OCI-LY1 (cell line): Measurements from ENCODE around the gene LAMTOR4.

Experiments
- H2AFZ ChIP-seq: fragments of 200-600 bp; sonication (generic), shearing (Covaris generic); 2 replicates; pipeline ENCODE4 v1.6.0; 2014; ENCODE audit warnings: antibody characterized with exemption, mild to moderate bottlenecking, low read length
- H3F3A ChIP-seq: fragments of 200-600 bp; sonication (generic), shearing (Covaris generic); 2 replicates; pipeline ENCODE4 v1.6.0; 2014; ENCODE audit warnings: mild to moderate bottlenecking, antibody characterized with exemption, low read length, moderate library complexity; ENCODE audit not compliant: insufficient read depth
- H3K27ac ChIP-seq: fragments of 200-600 bp; sonication (generic); 2 replicates; pipeline ENCODE4 v1.5.1; 2014; ENCODE audit warnings: low read length, mixed run types, mild to moderate bottlenecking, low read depth; ENCODE audit not compliant: poor library complexity, severe bottlenecking
- H3K27me3 ChIP-seq: fragments of 200-600 bp; sonication (generic); 2 replicates; pipeline ENCODE4 v1.6.0; 2014; ENCODE audit warnings: antibody characterized with exemption, mild to moderate bottlenecking, low read length, moderate library complexity; ENCODE audit not compliant: insufficient read depth
- H3K36me3 ChIP-seq: fragments of 200-600 bp; sonication (generic); 2 replicates; pipeline ENCODE4 v1.6.1; 2014; ENCODE audit warnings: mild to moderate bottlenecking, antibody characterized with exemption, low read length, moderate library complexity, mixed read lengths; ENCODE audit not compliant: insufficient read depth
- H3K4me1 ChIP-seq: fragments of 200-600 bp; sonication (generic); 2 replicates; pipeline ENCODE4 v1.5.1; 2014; ENCODE audit warnings: mild to moderate bottlenecking, low read length, moderate library complexity; ENCODE audit not compliant: insufficient read depth, severe bottlenecking
- H3K4me2 ChIP-seq: fragments of 200-600 bp; sonication (generic), shearing (Covaris generic); 2 replicates; pipeline ENCODE4 v1.6.1; 2014; ENCODE audit warnings: low read length
- H3K4me3 ChIP-seq: fragments of 200-600 bp; sonication (generic); 2 replicates; pipeline ENCODE4 v1.5.1; 2014; ENCODE audit warnings: low read length, low read depth, mild to moderate bottlenecking, mixed read lengths; ENCODE audit not compliant: poor library complexity, severe bottlenecking
- H3K79me2 ChIP-seq: fragments of 200-600 bp; shearing (Covaris generic); 2 replicates; pipeline ENCODE4 v1.6.1; 2016; ENCODE audit warnings: mixed run types, low read length, mixed read lengths; ENCODE audit not compliant: insufficient read depth
- H3K9ac ChIP-seq: fragments of 200-600 bp; sonication (generic), shearing (Covaris generic); 2 replicates; pipeline ENCODE4 v1.6.1; 2014; ENCODE audit warnings: mild to moderate bottlenecking, low read length, mixed read lengths
- H3K9me2 ChIP-seq: fragments of 200-600 bp; sonication (generic), shearing (Covaris generic); 2 replicates; pipeline ENCODE4 v1.6.1; 2014; ENCODE audit warnings: low read depth, mild to moderate bottlenecking, low read length, mixed read lengths
- H3K9me3 ChIP-seq: fragments of 200-600 bp; shearing (Covaris generic); 2 replicates; pipeline ENCODE4 v1.6.1; 2014; ENCODE audit warnings: low read length, mixed read lengths
- H4K20me1 ChIP-seq: fragments of 200-600 bp; sonication (generic), shearing (Covaris generic); 2 replicates; pipeline ENCODE4 v1.6.0; 2016; ENCODE audit warnings: mild to moderate bottlenecking, low read length; ENCODE audit not compliant: insufficient read depth
- CTCF ChIP-seq: fragments of 200-600 bp; sonication (generic), shearing (Covaris generic); IDR thresholded peaks from 2 replicates; pipeline ENCODE4 v1.5.1; 2017; ENCODE audit warnings: mild to moderate bottlenecking, antibody characterized with exemption, low read length, moderate library complexity, mixed read lengths
- EZH2 ChIP-seq: fragments of 200-600 bp; sonication (generic), shearing (Covaris generic); IDR thresholded peaks from 2 replicates; pipeline ENCODE4 v1.8.0; 2017; ENCODE audit warnings: borderline replicate concordance, mixed run types, mild to moderate bottlenecking, antibody characterized with exemption, low read length, moderate library complexity, mixed read lengths

Gene LAMTOR4

GRCh38 chr7:100148559-100149328, at the start of gene LAMTOR4:
Gene LAMTOR4 (plus strand): TSS chr7:100148918. CDS start chr7:100148973, 55 bp downstream.
- Histone ChIP-seq H3K4me3 (peak within 1 kb of the TSS; percentile 79), H4K20me1 (no peaks in the 10 kb centered on the region), H3K79me2 (peaks cover 11% of the 10 kb centered on the region), H3K9me2 (no peaks in the 10 kb centered on the region), H3K36me3 (peaks cover 26% of the 10 kb centered on the region; the same call in 1 of the 2 replicates), H3K9ac (peak within 1 kb of the TSS; percentile 86), H3F3A (peaks cover 5% of the 10 kb centered on the region; the same call in 1 of the 2 replicates), H3K4me1 (peaks cover 46% of the 10 kb centered on the region), H3K9me3 (no peaks in the 10 kb centered on the region), H3K27me3 (no peaks in the 10 kb centered on the region), H3K27ac (peak within 1 kb of the TSS; percentile 70), H2AFZ (peak within 1 kb of the TSS; percentile 41), H3K4me2 (peak within 1 kb of the TSS; percentile 86)
- TF ChIP-seq CTCF = no peak
- no peak for TF ChIP-seq EZH2

GRCh38 chr7:100099452-100099851, 49.3 kb upstream of the LAMTOR4 start:
- Histone ChIP-seq H3K9me2 (no peaks in the 10 kb centered on the region), H4K20me1 (no peaks in the 10 kb centered on the region), H3K36me3 (peaks cover 63% of the 10 kb centered on the region), H2AFZ (no peak overlapping the region), H3F3A (0 out of 2 replicates have a peak, but pooled peaks cover 4% of the 10 kb centered on the region), H3K4me1 (peaks cover 17% of the 10 kb centered on the region), H3K4me3 (peak overlapping the region; percentile 87), H3K4me2 (peak overlapping the region; percentile 74), H3K79me2 (peaks cover 10% of the 10 kb centered on the region), H3K9ac (peak overlapping the region; percentile 98; the same call in 1 of the 2 replicates), H3K27ac (no peak overlapping the region), H3K9me3 (no peaks in the 10 kb centered on the region), H3K27me3 (no peaks in the 10 kb centered on the region)
- no peak for TF ChIP-seq EZH2
- TF ChIP-seq CTCF = no peak

- Histone ChIP-seq H3K27me3 (no peaks in the 10 kb centered on the region), H3K4me3 (peak overlapping the region; percentile 87), H3K79me2 (peaks cover 10% of the 10 kb centered on the region), H3K4me2 (peak overlapping the region; percentile 74), H4K20me1 (no peaks in the 10 kb centered on the region), H3K36me3 (peaks cover 60% of the 10 kb centered on the region), H3K4me1 (peaks cover 17% of the 10 kb centered on the region), H2AFZ (no peak overlapping the region), H3F3A (no peaks in the 10 kb centered on the region), H3K9ac (peak overlapping the region; percentile 98), H3K27ac (peak overlapping the region; percentile 89), H3K9me2 (no peaks in the 10 kb centered on the region), H3K9me3 (no peaks in the 10 kb centered on the region)
- no peak for TF ChIP-seq EZH2
- no peak for TF ChIP-seq CTCF
Measured at GRCh38 chr7:100100420-100101015, 48.2 kb upstream of the LAMTOR4 start.
